Measurements from ENCODE around the gene RIMBP3B.
"Not testable (repeated sequence)": the region's sequence is repeated elsewhere in the genome, so short reads cannot be mapped to it uniquely, and the experiment has no call there.

DNA sequence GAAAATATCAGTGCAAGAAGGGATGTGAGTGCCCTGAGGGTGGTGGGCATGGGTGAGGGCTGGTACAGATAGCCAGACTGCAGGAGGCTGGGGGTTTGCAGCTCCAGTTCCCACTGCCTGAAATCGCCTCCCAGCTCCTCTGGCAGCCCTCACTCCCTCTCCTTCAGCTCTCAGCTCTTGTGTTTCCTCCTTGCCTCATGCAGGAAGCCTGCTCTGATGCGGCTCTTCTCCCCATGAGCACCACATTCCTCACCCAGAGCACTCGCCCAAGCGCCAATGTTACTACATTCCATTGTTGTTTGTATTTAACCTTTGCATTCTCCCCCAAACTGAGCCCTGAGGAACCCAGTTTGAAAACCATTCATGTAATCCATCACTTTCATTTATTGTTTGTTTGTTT, 7.7 kb upstream of the RIMBP3B start:
- TF ChIP-seq CTCF, POLR2A (IDR thresholded peaks at IDR 0.05): not testable (repeated sequence)

Measured in heart left ventricle (tissue), 13 donors.